ENCODE results near the gene MED9.

Gene MED9

DNA sequence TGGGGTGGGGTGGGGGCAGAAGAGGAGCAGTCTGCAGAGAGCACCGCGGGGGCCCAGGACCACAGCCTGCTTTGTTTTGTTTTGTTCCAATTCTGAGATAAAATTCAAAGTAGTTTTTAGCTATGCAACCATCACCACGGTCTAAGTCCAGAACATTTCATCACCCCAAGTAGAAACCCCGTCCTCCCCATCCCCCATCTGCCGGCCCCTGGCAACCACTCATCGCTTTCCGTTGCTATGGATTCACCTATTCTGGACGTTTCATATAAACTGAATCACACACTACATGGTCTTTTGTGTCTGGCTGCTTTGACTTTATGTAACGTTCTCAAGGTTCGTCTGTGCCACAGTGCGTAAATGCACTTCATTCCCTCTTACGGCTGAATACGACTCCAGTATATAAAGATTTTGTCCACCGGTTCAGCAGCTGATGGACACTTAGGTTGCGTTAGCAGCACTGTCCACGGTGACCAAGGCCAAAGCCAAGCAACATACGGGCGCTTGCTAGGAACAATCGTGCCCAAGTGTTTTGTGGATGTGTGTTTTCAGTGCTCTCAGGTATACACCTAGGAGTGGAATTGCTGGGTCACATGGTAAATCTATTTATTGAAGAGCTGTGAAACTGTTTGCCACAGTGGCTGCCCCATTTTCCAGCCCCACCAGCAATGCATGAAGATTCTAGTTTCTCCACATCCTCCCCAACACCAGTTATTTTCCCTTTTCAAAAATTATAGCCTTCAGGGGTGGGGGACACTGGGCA is 47.1 kb downstream of the MED9 start:
- H3K9me3 ChIP-seq (ENCODE audit: insufficient read depth, low read depth, low read length): no peaks in the 10 kb centered on the region
- H2AFZ ChIP-seq (ENCODE audit: low read length): no peak overlapping the region
- H3K4me3 ChIP-seq (ENCODE audit: low read length, poor library complexity, severe bottlenecking): no peak overlapping the region
- no peaks in the 10 kb centered on the region for H3K36me3 ChIP-seq (ENCODE audit: insufficient read depth, low read length)
- no peaks in the 10 kb centered on the region for H3K27me3 ChIP-seq (ENCODE audit: insufficient read depth, low read length, poor library complexity, severe bottlenecking)
- no peak overlapping the region for H3K9ac ChIP-seq (ENCODE audit: low read depth, low read length, poor library complexity, severe bottlenecking)
- H3K9me2 ChIP-seq (replicated peaks; ENCODE audit: low read depth, low read length): no peaks in the 10 kb centered on the region
- no peaks in the 10 kb centered on the region for H3K4me1 ChIP-seq (ENCODE audit: insufficient read depth, low read length, poor library complexity, severe bottlenecking)
- H3F3A ChIP-seq (ENCODE audit: low read depth): no peaks in the 10 kb centered on the region
- no peaks in the 10 kb centered on the region for H4K20me1 ChIP-seq (ENCODE audit: insufficient read depth, low read length, poor library complexity, severe bottlenecking)
- H3K4me2 ChIP-seq (ENCODE audit: low read depth, low read length, poor library complexity, severe bottlenecking): no peak overlapping the region
- H3K79me2 ChIP-seq (ENCODE audit: insufficient read depth, low read length): no peaks in the 10 kb centered on the region
- TF ChIP-seq, protein P1, sequence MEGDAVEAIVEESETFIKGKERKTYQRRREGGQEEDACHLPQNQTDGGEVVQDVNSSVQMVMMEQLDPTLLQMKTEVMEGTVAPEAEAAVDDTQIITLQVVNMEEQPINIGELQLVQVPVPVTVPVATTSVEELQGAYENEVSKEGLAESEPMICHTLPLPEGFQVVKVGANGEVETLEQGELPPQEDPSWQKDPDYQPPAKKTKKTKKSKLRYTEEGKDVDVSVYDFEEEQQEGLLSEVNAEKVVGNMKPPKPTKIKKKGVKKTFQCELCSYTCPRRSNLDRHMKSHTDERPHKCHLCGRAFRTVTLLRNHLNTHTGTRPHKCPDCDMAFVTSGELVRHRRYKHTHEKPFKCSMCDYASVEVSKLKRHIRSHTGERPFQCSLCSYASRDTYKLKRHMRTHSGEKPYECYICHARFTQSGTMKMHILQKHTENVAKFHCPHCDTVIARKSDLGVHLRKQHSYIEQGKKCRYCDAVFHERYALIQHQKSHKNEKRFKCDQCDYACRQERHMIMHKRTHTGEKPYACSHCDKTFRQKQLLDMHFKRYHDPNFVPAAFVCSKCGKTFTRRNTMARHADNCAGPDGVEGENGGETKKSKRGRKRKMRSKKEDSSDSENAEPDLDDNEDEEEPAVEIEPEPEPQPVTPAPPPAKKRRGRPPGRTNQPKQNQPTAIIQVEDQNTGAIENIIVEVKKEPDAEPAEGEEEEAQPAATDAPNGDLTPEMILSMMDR (conservative IDR thresholded peaks at IDR 0.05; ENCODE audit: low read length): no peak
- TF ChIP-seq EZH2phosphoT487 (IDR thresholded peaks at IDR 0.05; ENCODE audit: borderline replicate concordance): no peak

DNA sequence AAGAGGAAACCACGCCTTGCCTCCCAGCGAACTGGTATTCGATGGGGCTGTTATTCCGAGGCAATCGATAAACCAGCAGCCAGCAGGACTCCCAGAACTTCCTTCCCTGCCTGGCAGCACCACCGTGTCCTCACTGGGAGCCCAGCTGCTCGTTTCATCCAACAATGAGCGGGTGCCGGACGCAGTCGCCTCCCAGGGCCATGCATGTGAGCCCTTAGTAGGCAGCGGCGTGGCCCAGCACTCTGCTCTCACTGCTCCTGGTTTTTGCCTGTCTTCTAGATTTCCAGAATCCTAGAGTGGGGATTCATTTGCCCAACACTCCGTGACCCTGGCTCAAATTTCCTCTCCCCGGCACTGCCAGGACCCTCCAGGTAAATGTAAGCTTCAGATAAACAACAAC is 48.5 kb downstream of the MED9 start:
- H3F3A ChIP-seq (ENCODE audit: low read depth): no peaks in the 10 kb centered on the region
- no peaks in the 10 kb centered on the region for H3K4me1 ChIP-seq (ENCODE audit: insufficient read depth, low read length, poor library complexity, severe bottlenecking)
- H2AFZ ChIP-seq (ENCODE audit: low read length): no peak overlapping the region
- no peaks in the 10 kb centered on the region for H3K9me3 ChIP-seq (ENCODE audit: insufficient read depth, low read depth, low read length)
- H3K36me3 ChIP-seq (ENCODE audit: insufficient read depth, low read length): no peaks in the 10 kb centered on the region
- H3K9ac ChIP-seq (ENCODE audit: low read depth, low read length, poor library complexity, severe bottlenecking): no peak overlapping the region
- H3K4me3 ChIP-seq (ENCODE audit: low read length, poor library complexity, severe bottlenecking): no peak overlapping the region
- H3K27me3 ChIP-seq (ENCODE audit: insufficient read depth, low read length, poor library complexity, severe bottlenecking): no peaks in the 10 kb centered on the region
- no peak for TF ChIP-seq EZH2phosphoT487 (IDR thresholded peaks at IDR 0.05; ENCODE audit: borderline replicate concordance)
- TF ChIP-seq, protein P1 (conservative IDR thresholded peaks at IDR 0.05; ENCODE audit: low read length): no peak
- no peaks in the 10 kb centered on the region for H4K20me1 ChIP-seq (ENCODE audit: insufficient read depth, low read length, poor library complexity, severe bottlenecking)
- no peaks in the 10 kb centered on the region for H3K79me2 ChIP-seq (ENCODE audit: insufficient read depth, low read length)
- H3K9me2 ChIP-seq (replicated peaks; ENCODE audit: low read depth, low read length): no peaks in the 10 kb centered on the region
- H3K4me2 ChIP-seq (ENCODE audit: low read depth, low read length, poor library complexity, severe bottlenecking): no peak overlapping the region

DNA sequence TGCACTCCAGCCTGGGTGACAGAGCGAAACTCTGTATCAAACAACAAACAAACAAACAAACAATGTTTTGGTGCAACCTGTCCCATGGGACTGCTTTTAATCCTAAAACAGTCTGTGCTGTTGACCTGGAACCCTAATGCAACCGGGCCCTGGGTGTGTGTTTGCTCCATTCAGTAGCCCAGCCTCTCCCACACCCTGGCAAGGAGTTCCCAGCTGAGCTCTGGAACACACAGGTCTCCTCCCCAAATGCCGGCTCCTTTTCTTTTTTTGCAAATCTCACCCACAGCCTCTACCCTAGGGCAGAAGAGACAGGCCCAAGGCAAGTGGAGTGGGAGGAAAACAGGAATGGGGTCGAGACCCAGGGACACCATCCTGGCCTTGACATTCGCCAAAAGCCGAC is 49.2 kb downstream of the MED9 start:
- TF ChIP-seq, protein P1 (conservative IDR thresholded peaks at IDR 0.05; ENCODE audit: low read length): no peak
- TF ChIP-seq EZH2phosphoT487 (IDR thresholded peaks at IDR 0.05; ENCODE audit: borderline replicate concordance): no peak
- H4K20me1 ChIP-seq (ENCODE audit: insufficient read depth, low read length, poor library complexity, severe bottlenecking): no peaks in the 10 kb centered on the region

More for the DNA sequence above, 49.2 kb downstream of the MED9 start:
- H3F3A ChIP-seq (ENCODE audit: low read depth): no peaks in the 10 kb centered on the region
- H3K9me2 ChIP-seq (replicated peaks; ENCODE audit: low read depth, low read length): no peaks in the 10 kb centered on the region
- no peaks in the 10 kb centered on the region for H3K36me3 ChIP-seq (ENCODE audit: insufficient read depth, low read length)
- no peaks in the 10 kb centered on the region for H3K27me3 ChIP-seq (ENCODE audit: insufficient read depth, low read length, poor library complexity, severe bottlenecking)
- no peak overlapping the region for H3K9ac ChIP-seq (ENCODE audit: low read depth, low read length, poor library complexity, severe bottlenecking)
- H3K4me2 ChIP-seq (ENCODE audit: low read depth, low read length, poor library complexity, severe bottlenecking): no peak overlapping the region
- H2AFZ ChIP-seq (ENCODE audit: low read length): no peak overlapping the region
- H3K79me2 ChIP-seq (ENCODE audit: insufficient read depth, low read length): no peaks in the 10 kb centered on the region
- H3K4me1 ChIP-seq (ENCODE audit: insufficient read depth, low read length, poor library complexity, severe bottlenecking): no peaks in the 10 kb centered on the region
- no peak overlapping the region for H3K4me3 ChIP-seq (ENCODE audit: low read length, poor library complexity, severe bottlenecking)
- H3K9me3 ChIP-seq (ENCODE audit: insufficient read depth, low read depth, low read length): no peaks in the 10 kb centered on the region
